A549 (cell line): ENCODE measurements around the gene RANBP17. TPM values are rescaled to one million over a fixed set of nuclear protein-coding genes. Genes with fewer than 3 reads are reported as not detected.
A peak's percentile ranks its signal among the peaks of the same experiment; 100 is the strongest.

ENCODE experiments used
- ATAC-seq, 2 experiments: fragments of 200-7000 bp in 1 of 2; fragments of >200 bp in 1 of 2; cut with Nextera tagmentation in 1 of 2; cut with Tn5 transposase in 1 of 2; 3 replicates each; pipeline versions ENCODE4 v1.8.0 to v1.9.1; 2018 to 2020; ENCODE audit warnings: mild to moderate bottlenecking in 1 of 2, moderate library complexity in 1 of 2
- CTCF ChIA-PET: fragments of 300-600 bp; sonication (Branson Sonifier 250); formaldehyde crosslinking; extraction: SDS; loops from one replicate; lab custom pipeline; 2021; ENCODE audit warnings: antibody characterized with exemption, inconsistent platforms; lab: Yijun Ruan, JAX
- POLR2A ChIA-PET: fragments of 350-600 bp; formaldehyde crosslinking; extraction: SDS; loops from one replicate; lab custom pipeline; 2021; ENCODE audit warnings: antibody characterized with exemption, inconsistent platforms; lab: Yijun Ruan, JAX
- DNase-seq, 2 experiments: peaks; one replicate each; pipeline versions ENCODE4 v3.0.0 to v3.0.0-alpha.2; 2011 to 2016; ENCODE audit warnings: low read depth in 1 of 2, low spot score in 1 of 2
- FAIRE-seq: peaks from 2 replicates; lab custom pipeline; 2011; peaks lifted over from hg19 to GRCh38; lab: Jason Lieb, UNC
- H3K27ac ChIP-seq, 2 experiments: fragments of >200 bp; sonication (Bioruptor Twin); formaldehyde crosslinking; 3 replicates each; pipeline ENCODE4 v1.5.1; 2016 to 2017
- H3K4me1 ChIP-seq: fragments of >200 bp; sonication (Bioruptor Twin); formaldehyde crosslinking; 3 replicates; pipeline ENCODE4 v1.6.1; 2016
- H3K4me2 ChIP-seq: fragments of >200 bp; sonication (Bioruptor Twin); formaldehyde crosslinking; 3 replicates; pipeline ENCODE4 v1.6.1; 2016
- H3K4me3 ChIP-seq: fragments of >200 bp; sonication (Bioruptor Twin); formaldehyde crosslinking; 3 replicates; pipeline ENCODE4 v1.5.1; 2016
- H3K9me3 ChIP-seq: fragments of >200 bp; sonication (Bioruptor Twin); formaldehyde crosslinking; 3 replicates; pipeline ENCODE4 v1.6.1; 2016
- CBX8 ChIP-seq: fragments of 200-600 bp; sonication (generic); IDR thresholded peaks from 2 replicates; pipeline ENCODE4 v1.6.1; 2016
- EHF ChIP-seq: fragments of 250-450 bp; sonication (Bioruptor Pico); IDR thresholded peaks from 2 replicates; pipeline ENCODE4 v1.5.0; 2020; ENCODE audit warnings: mild to moderate bottlenecking
- EHMT2 ChIP-seq: fragments of 200-600 bp; sonication (generic); IDR thresholded peaks from 2 replicates; pipeline ENCODE4 v1.6.1; 2016; ENCODE audit warnings: antibody characterized with exemption, low read depth, mild to moderate bottlenecking, moderate library complexity
- ELK1 ChIP-seq: fragments of 150-350 bp; IDR thresholded peaks from 2 replicates; pipeline ENCODE4 v1.6.1; 2014; ENCODE audit warnings: low read depth, mild to moderate bottlenecking, low read length
- HES2 ChIP-seq: fragments of >200 bp; sonication (Bioruptor Twin); formaldehyde crosslinking; IDR thresholded peaks from 2 replicates; pipeline ENCODE4 v1.6.1; 2016
- HOXA7 ChIP-seq: fragments of 250-450 bp; sonication (Bioruptor Pico); IDR thresholded peaks from 2 replicates; pipeline ENCODE4 v1.5.0; 2020; ENCODE audit warnings: mild to moderate bottlenecking, moderate library complexity
- MAX ChIP-seq: IDR thresholded peaks from 2 replicates; pipeline ENCODE4 v1.6.1; 2012
- REST ChIP-seq: fragments of 200-600 bp; sonication (generic); IDR thresholded peaks from 2 replicates; pipeline ENCODE4 v1.6.1; 2016; ENCODE audit warnings: antibody characterized with exemption, mild to moderate bottlenecking, moderate library complexity
- RFX5 ChIP-seq: fragments of 450-650 bp; IDR thresholded peaks from 2 replicates; pipeline ENCODE4 v1.7.1; 2014; ENCODE audit warnings: antibody characterized with exemption, mild to moderate bottlenecking, moderate library complexity
- SMC3 ChIP-seq: fragments of >200 bp; sonication (Bioruptor Twin); formaldehyde crosslinking; IDR thresholded peaks from 3 replicates; pipeline ENCODE4 v1.6.1; 2018; ENCODE audit warnings: inconsistent platforms
- SREBF2 ChIP-seq: fragments of 450-650 bp; IDR thresholded peaks from 2 replicates; pipeline ENCODE4 v1.6.1; 2014; ENCODE audit warnings: mild to moderate bottlenecking, moderate library complexity
- TFCP2L1 ChIP-seq: fragments of 250-450 bp; sonication (Bioruptor Pico); IDR thresholded peaks from 2 replicates; pipeline ENCODE4 v1.5.0; 2021; ENCODE audit warnings: mild to moderate bottlenecking
- USF2 ChIP-seq: fragments of 450-650 bp; IDR thresholded peaks from 2 replicates; pipeline ENCODE4 v1.6.1; 2014; ENCODE audit warnings: antibody characterized with exemption
- ZC3H11A ChIP-seq: fragments of 450-650 bp; IDR thresholded peaks from 2 replicates; pipeline ENCODE4 v1.6.1; 2014; ENCODE audit warnings: antibody characterized with exemption, mild to moderate bottlenecking
- ZNF302 ChIP-seq: fragments of 250-450 bp; sonication (Bioruptor Pico); IDR thresholded peaks from 2 replicates; pipeline ENCODE4 v1.9.0; 2021; ENCODE audit warnings: inconsistent platforms, mild to moderate bottlenecking, moderate library complexity
- ZSCAN20 ChIP-seq: fragments of 250-450 bp; sonication (Bioruptor Pico); IDR thresholded peaks from 2 replicates; pipeline ENCODE4 v1.8.0; 2022; ENCODE audit warnings: mild to moderate bottlenecking, moderate library complexity
- WGBS: methylation state at CpG from one replicate; pipeline ENCODE4 v1.1.6; 2017; ENCODE audit errors: missing lambda C conversion rate; 5-methylcytosine and 5-hydroxymethylcytosine counted together
- polyA plus RNA-seq, 4 experiments: library from polyadenylated mRNA; depleted of rRNA in 3 of 4; stranded (reverse); fragments of >200 nt; fragmentation: RNase III in 1 of 4; extraction: RNeasy Plus Mini Kit Qiagen cat#74134 plus additional on column Dnase treatment in 1 of 4; gene quantifications; 2 replicates in 3 of 4; 3 replicates in 1 of 4; pipeline ENCODE4 v1.2.3, GENCODE V29; 2011 to 2017

RANBP17 gene
- polyA plus RNA-seq, 2 of the 4 experiments (the other 2 are of a cell fraction): 3.4 to 9.2 TPM

- H3K4me2 ChIP-seq: no peak overlapping the region
- TF ChIP-seq MAX (no peak), REST (no peak), ELK1 (no peak), TFCP2L1 (CRISPR knock-in tag) (no peak)
- TF ChIP-seq, all 56 proteins: peak for 0
- ChIA-PET POLR2A (no interaction called here), CTCF (interaction anchor here (1.2 kb wide), 1 partner anchor 23 kb away, joined by 3 read pairs; no protein-coding TSS in a partner anchor)
- no peaks in the 10 kb centered on the region for H3K4me1 ChIP-seq
- DNase-seq (no peak), FAIRE-seq (no peak), ATAC-seq (no peak)
- H3K27ac ChIP-seq: no peak overlapping the region
- 82% methylated on average over 5 of the region's 5 CpGs for WGBS
- H3K9me3 ChIP-seq: no peaks in the 10 kb centered on the region
- no peak overlapping the region for H3K4me3 ChIP-seq
Measured at GRCh38 chr5:170937914-170938313, 76.1 kb downstream of the RANBP17 start.

GRCh38 chr5:170939178-170939577 is 77.4 kb downstream of the RANBP17 start:
- TF ChIP-seq HES2 (no peak), CBX8 (no peak), SREBF2 (no peak), EHF (CRISPR knock-in tag) (no peak), EHMT2 (no peak), ZC3H11A (peak; percentile 68)
- no peak for DNase-seq
- POLR2A ChIA-PET: no interaction called here
- CTCF ChIA-PET: no interaction called here
- Histone ChIP-seq H3K4me3 (no peak overlapping the region), H3K9me3 (no peaks in the 10 kb centered on the region), H3K4me2 (no peak overlapping the region), H3K27ac (no peak overlapping the region), H3K4me1 (no peaks in the 10 kb centered on the region)
- ATAC-seq: no peak
- 88% methylated on average over 8 of the region's 8 CpGs for WGBS
- no peak for FAIRE-seq

- no peak for ATAC-seq
- no peak for DNase-seq
- H3K27ac ChIP-seq: no peak overlapping the region
- TF ChIP-seq USF2 (no peak), ZSCAN20 (no peak), SMC3 (no peak), HES2 (no peak), RFX5 (no peak), CBX8 (no peak), ELK1 (no peak), HOXA7 (CRISPR knock-in tag) (no peak), ZNF302 (CRISPR knock-in tag) (no peak)
- no peaks in the 10 kb centered on the region for H3K4me1 ChIP-seq
- H3K4me2 ChIP-seq: no peak overlapping the region
- H3K9me3 ChIP-seq: no peaks in the 10 kb centered on the region
- FAIRE-seq: no peak
- H3K4me3 ChIP-seq: no peak overlapping the region
- ChIA-PET POLR2A (no interaction called here), CTCF (no interaction called here)
- 98% methylated on average over 8 of the region's 8 CpGs for WGBS
Measured at GRCh38 chr5:170941788-170942187, 80.0 kb downstream of the RANBP17 start.
